Effector CD4-positive, alpha-beta T cell (primary cell): ENCODE results near the gene PRR15L.

Experiments
- DNase-seq: peaks from one replicate; pipeline ENCODE4 v3.0.0-alpha.2; 2020

PRR15L gene

GRCh38 chr17:47987240-47987835, 29.7 kb upstream of the PRR15L start:
- no peak for DNase-seq

DNA sequence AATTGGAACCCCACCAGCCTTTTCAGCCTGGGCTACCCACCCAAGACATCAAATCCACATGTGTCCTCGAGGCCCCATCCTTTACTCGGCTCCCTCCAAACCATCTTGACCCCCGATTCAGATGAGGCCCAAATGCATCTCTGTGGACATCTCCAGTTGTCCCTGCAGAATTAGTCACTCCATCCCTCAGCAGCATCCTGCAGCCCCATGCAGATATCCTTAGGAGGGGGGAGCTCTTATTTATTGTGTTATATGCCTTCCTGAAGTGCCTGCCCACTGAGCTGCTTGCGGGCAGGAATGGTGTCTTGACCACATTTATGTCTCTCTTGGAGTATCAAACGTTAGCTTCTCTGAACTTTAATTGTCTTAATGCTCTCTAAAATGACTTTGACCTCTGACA, 28.8 kb upstream of the PRR15L start:
- no peak for DNase-seq

DNA sequence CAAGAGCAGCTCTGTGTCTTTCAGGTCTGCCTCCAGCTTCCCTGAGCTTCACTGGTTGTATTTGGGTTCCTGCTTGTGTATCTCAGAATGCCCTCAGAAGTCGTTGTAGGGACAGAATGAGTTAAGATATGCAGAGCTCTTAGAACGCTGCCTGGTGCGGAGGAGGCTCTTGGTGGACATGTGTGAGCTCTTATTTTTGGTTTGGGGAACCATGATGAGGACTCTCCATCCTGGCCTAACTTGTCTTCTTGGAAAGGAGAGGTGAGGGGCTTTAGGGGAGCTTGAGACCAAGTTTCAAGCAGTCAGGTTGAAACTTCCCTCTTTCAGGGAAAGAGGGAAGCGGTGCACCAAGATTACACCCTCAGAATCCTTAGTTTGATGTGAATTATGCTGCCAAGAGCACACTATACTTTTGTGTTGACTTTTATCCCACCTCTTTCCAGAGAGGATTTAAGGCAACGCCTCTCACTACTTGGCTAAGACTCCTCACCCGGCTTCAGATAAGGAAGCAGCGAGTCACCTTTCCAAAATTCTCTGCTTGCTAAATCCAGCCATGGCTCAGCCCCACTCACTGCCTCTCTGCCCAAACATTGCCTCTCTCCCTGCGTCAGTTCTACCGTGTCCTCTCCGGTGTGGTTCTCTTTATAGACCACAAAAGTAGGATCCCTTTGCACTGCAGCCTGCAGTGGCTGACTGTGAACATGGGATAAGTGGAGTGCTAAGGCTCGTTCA, 26.0 kb upstream of the PRR15L start:
- no peak for DNase-seq

DNA sequence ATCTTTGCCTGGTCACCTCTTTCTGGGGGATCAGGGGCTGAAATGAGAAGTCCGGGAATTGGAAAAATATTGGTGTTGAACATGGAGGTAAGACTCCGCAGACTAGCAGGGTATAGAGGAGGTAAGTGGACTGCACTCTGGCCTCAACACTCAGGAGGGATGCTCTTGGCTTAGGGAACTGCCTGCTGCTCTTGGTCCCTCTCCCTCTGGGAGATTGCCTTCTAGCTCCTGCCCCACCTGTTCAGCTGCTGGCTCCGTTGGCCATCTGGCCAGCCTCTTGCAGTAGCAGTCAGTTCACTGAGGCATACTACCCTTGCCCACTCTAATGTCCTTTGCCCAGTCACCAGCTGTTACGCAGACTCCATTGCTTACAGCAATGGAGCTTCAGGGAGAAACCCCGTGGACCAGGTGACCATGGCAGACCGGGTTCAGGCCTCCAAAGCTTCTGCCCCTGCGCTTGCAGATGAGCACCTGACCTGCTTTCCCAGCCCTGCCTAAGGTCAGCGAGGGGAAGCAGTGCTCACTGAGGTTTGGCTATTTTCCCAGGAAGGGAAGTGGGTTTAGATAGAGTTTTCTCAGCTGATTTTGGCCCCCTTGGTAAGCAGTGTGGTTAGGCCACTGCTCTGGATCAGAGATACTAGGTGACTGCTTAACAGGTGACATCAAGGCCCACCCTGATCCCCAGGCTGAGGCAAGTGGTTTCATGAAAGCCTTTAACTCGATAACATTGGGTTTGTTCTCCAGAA, 25.1 kb upstream of the PRR15L start:
- DNase-seq: no peak

GRCh38 chr17:47982091-47982617, 24.5 kb upstream of the PRR15L start:
- DNase-seq: no peak

DNA sequence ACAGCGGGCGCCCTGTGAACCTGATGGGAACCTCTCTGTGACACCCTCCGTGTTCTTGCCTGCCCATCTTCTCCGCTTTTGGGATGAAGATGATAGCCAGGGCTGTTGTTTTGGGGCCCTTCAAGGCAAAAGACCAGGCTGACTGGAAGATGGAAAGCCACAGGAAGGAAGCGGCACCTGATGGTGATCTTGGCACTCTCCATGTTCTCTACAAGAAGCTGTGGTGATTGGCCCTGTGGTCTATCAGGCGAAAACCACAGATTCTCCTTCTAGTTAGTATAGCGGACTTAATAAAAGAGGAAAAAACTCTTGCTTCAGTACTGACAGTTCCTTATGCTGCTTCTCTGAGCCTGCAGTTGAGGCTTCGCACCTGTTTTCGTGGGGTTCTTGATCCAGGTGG, 23.8 kb upstream of the PRR15L start:
- DNase-seq: no peak

GRCh38 chr17:47980541-47980940, 22.9 kb upstream of the PRR15L start:
- no peak for DNase-seq

- peak; percentile 25 for DNase-seq
Observed at GRCh38 chr17:47978324-47978723, 20.6 kb upstream of the PRR15L start.

DNA sequence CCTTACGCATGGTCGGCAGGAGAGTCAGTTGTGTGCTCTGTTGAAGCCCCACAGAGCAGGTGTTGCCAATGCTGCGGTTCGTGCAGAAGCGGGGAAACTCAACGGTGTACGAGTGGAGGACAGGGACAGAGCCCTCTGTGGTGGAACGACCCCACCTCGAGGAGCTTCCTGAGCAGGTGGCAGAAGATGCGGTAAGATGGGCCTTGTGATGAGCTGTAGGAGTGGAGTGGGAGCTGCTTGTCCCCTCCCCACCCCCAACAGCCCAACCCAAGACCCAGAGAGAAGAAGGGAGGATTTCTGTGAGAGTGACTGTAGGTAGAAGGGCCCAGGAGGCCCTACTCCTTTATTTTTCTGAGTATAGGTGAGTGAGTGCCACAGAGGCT, 18.1 kb upstream of the PRR15L start:
- DNase-seq: no peak

GRCh38 chr17:47975189-47975822, 17.6 kb upstream of the PRR15L start:
- no peak for DNase-seq

GRCh38 chr17:47973541-47973940, 15.9 kb upstream of the PRR15L start:
- no peak for DNase-seq

- peak; percentile 98 for DNase-seq
Observed at GRCh38 chr17:47970725-47971499, 13.2 kb upstream of the PRR15L start, which contains the start of gene CDK5RAP3. CDK5RAP3 (plus strand) TSS chr17:47971113; CDS start chr17:47971147, 34 bp downstream.

- no peak for DNase-seq
Observed at GRCh38 chr17:47969930-47970724, 12.4 kb upstream of the PRR15L start.

- DNase-seq: no peak
Observed at GRCh38 chr17:47968836-47969235, 11.2 kb upstream of the PRR15L start.

DNA sequence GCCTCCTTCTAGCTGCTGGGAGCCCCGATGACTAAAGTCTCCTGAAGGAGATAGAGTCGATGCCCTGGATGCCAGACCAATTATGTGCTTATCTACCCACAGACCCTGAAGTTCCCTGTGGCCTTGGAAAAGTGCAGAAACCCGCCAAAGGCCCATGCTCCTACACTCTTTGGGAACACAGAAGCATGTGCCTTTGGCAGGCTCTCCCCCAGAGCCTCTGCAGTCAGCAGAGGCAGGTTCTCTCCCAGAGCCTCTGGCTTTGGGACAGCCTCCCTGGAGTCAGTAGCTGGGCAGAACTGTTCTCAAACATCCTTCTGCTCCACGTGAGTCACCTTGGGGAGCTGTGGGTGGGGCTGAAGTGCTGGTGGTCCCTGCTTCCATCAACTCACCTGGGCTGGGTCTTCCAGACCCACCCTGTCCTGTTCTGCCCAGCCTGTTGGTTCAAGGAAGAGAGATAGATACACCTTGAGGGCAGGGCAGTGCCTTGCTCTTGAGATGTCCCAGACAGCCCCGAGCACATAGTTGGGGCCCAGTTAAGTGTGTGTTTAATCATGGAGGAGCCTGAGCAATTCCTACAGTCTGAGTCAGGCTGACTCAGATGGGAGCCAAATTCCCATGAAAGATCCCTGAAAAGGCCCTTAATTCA, 10.0 kb upstream of the PRR15L start:
- no peak for DNase-seq

DNA sequence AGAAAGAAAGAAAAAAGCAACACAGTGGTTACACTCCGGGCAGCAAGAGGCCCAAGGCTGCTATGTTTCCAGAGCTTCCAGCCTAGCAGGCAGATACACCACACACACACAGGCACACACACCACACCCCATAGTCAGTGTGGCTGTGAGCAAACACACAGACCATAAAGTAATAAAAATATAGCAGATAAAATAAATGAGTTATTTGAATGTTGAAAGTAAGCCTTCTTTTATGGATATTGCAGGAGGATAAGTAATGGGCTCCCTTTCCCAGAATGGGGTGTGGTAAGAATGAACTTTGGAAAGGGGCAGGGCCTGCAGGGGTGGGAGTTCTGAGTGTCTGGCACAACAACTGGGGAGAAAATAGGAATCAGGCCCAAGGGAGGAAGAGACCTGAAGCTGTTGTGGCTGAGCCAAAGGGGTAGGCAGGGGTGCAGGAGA, 8.4 kb upstream of the PRR15L start:
- DNase-seq: no peak

DNA sequence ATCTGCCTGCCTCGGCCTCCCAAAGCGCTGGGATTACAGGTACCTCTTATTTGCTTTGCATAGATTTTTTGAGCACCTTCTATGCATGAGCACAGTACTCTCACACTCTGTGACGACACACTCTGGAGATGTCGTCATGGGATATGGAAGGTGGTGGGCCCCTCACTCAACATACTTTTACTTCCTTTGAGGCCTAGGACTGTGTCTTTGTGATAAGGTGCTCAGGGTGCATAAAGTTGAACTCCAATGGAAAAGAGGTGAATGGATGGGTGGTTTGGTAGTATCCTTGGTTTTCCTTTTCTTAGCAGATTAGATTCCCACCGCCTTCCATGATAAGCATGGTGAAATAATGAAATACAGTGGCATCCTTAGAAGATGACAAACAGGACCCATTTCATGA, 7.2 kb upstream of the PRR15L start:
- no peak for DNase-seq

GRCh38 chr17:47962901-47963300, 5.2 kb upstream of the PRR15L start:
- DNase-seq: no peak

- no peak for DNase-seq
Observed at GRCh38 chr17:47961406-47961805, 3.7 kb upstream of the PRR15L start.

GRCh38 chr17:47959825-47960655, 2.4 kb upstream of the PRR15L start:
- DNase-seq: no peak
